GM12878 (cell line): ENCODE results near the gene SCAMP4. TPM values are rescaled to one million over a fixed set of nuclear protein-coding genes. Genes with fewer than 3 reads are reported as not detected.
A peak's percentile ranks its signal among the peaks of the same experiment; 100 is the strongest.

Source experiments
- BCL11A ChIP-seq: IDR thresholded peaks from 2 replicates; pipeline ENCODE4 v1.6.1; 2011; ENCODE audit warnings: low read depth, low read length
- CHD2 ChIP-seq: IDR thresholded peaks from 2 replicates; pipeline ENCODE4 v1.6.1; 2011; ENCODE audit warnings: low read depth, low read length, improper control_type of control experiment, borderline replicate concordance
- EED ChIP-seq: sonication (generic); IDR thresholded peaks from 2 replicates; pipeline ENCODE4 v1.6.1; 2016; ENCODE audit warnings: antibody characterized with exemption, low read depth
- EGR1 ChIP-seq, 2 experiments: IDR thresholded peaks; 1 replicate in 1 of 2; 2 replicates in 1 of 2; pipeline ENCODE4 v1.6.1; 2011 to 2012; ENCODE audit warnings: low read depth in 2 of 2, low read length in 2 of 2, borderline replicate concordance in 1 of 2, mild to moderate bottlenecking in 1 of 2, moderate library complexity in 1 of 2
- ETV6 ChIP-seq, 2 experiments: fragments of 450-650 bp in 1 of 2; IDR thresholded peaks in 1 of 2; conservative IDR thresholded peaks in 1 of 2; 2 replicates each; pipeline ENCODE4 v1.6.1; 2014; ENCODE audit warnings: antibody characterized with exemption in 1 of 2, borderline replicate concordance in 1 of 2, low read depth in 1 of 2, mild to moderate bottlenecking in 1 of 2, moderate library complexity in 1 of 2
- GATAD2B ChIP-seq: fragments of 450-650 bp; conservative IDR thresholded peaks from 2 replicates; pipeline ENCODE4 v1.6.1; 2017; ENCODE audit warnings: low read depth, mild to moderate bottlenecking, moderate library complexity
- HCFC1 ChIP-seq: fragments of 150-350 bp; IDR thresholded peaks from 2 replicates; pipeline ENCODE4 v1.6.1; 2014; ENCODE audit warnings: low read length
- IKZF2 ChIP-seq, 2 experiments: fragments of 450-650 bp; IDR thresholded peaks; 2 replicates each; pipeline ENCODE4 v1.6.1; 2017; ENCODE audit warnings: mild to moderate bottlenecking in 2 of 2, moderate library complexity in 2 of 2
- KDM1A ChIP-seq: fragments of 200-600 bp; sonication (generic); IDR thresholded peaks from 2 replicates; pipeline ENCODE4 v1.6.1; 2016; ENCODE audit warnings: borderline replicate concordance
- KLF5 ChIP-seq: fragments of 450-650 bp; IDR thresholded peaks from 2 replicates; pipeline ENCODE4 v1.6.1; 2014; ENCODE audit warnings: mild to moderate bottlenecking; ENCODE audit not compliant: partially characterized antibody
- LARP7 ChIP-seq: fragments of 450-650 bp; IDR thresholded peaks from 2 replicates; pipeline ENCODE4 v1.6.1; 2017; ENCODE audit warnings: mild to moderate bottlenecking
- NR2F1 ChIP-seq: fragments of 450-650 bp; conservative IDR thresholded peaks from 2 replicates; pipeline ENCODE4 v1.6.1; 2017; ENCODE audit warnings: mild to moderate bottlenecking
- PKNOX1 ChIP-seq: fragments of 450-650 bp; IDR thresholded peaks from 2 replicates; pipeline ENCODE4 v1.6.1; 2016; ENCODE audit warnings: mild to moderate bottlenecking
- POU2F2 ChIP-seq: IDR thresholded peaks from 3 replicates; pipeline ENCODE4 v1.6.1; 2011; ENCODE audit warnings: low read depth, mild to moderate bottlenecking, low read length, borderline replicate concordance
- RAD21 ChIP-seq: IDR thresholded peaks from 2 replicates; pipeline ENCODE4 v1.6.1; 2011; ENCODE audit warnings: mild to moderate bottlenecking, low read depth, low read length, moderate library complexity; ENCODE audit not compliant: insufficient read depth
- RUNX3 ChIP-seq: IDR thresholded peaks from 2 replicates; pipeline ENCODE4 v1.6.1; 2012; ENCODE audit warnings: low read length, inconsistent platforms
- polyA plus RNA-seq, 11 experiments: library from polyadenylated mRNA; depleted of rRNA in 4 of 11; unstranded in 6 of 11; stranded (reverse) in 5 of 11; fragments of >200 nt; fragmentation: Nextera tagmentation in 4 of 11; fragmentation: Illumina TruSeq in 1 of 11; extraction: Ambion mirVana in 4 of 11; extraction: Trizol in 1 of 11; gene quantifications; 1 replicate in 1 of 11; 2 replicates in 10 of 11; pipeline versions ENCODE4 v1.2.1 to v1.2.3, GENCODE V29; 2011 to 2016; ENCODE audit warnings: inconsistent platforms in 2 of 11, missing spikeins in 2 of 11, low read depth in 1 of 11
- total RNA-seq, 4 experiments: library from RNA; depleted of rRNA in 3 of 4; stranded (reverse); fragments of >200 nt in 3 of 4; fragmentation: Illumina TruSeq in 1 of 4; extraction: Trizol in 1 of 4; gene quantifications; 2 replicates each; pipeline versions ENCODE4 v1.2.1 to v1.2.3, GENCODE V29; 2013 to 2021
- TF ChIP-seq, protein P1 (sequence below): fragments of 450-650 bp; IDR thresholded peaks from 2 replicates; pipeline ENCODE4 v1.6.1; 2016; ENCODE audit warnings: mild to moderate bottlenecking, moderate library complexity, borderline replicate concordance
- TF ChIP-seq, protein P2 (sequence below): fragments of 450-650 bp; conservative IDR thresholded peaks from 2 replicates; pipeline ENCODE4 v1.6.1; 2017; ENCODE audit warnings: mild to moderate bottlenecking, moderate library complexity
- TF ChIP-seq, protein P3 (sequence below): IDR thresholded peaks from 2 replicates; pipeline ENCODE4 v1.6.1; 2011; ENCODE audit warnings: borderline replicate concordance, low read depth, mild to moderate bottlenecking, moderate library complexity, mixed read lengths, low read length; ENCODE audit not compliant: insufficient read depth; ENCODE audit errors: extremely low read length
- TF ChIP-seq, protein P4 (sequence below): fragments of 450-650 bp; IDR thresholded peaks from 2 replicates; pipeline ENCODE4 v1.6.1; 2014; ENCODE audit warnings: mild to moderate bottlenecking

Gene SCAMP4
- total and polyA plus RNA-seq, 10 of the 15 experiments (the other 5 are each of a cell fraction or from before 2014, with no cell fraction given), result 0.63 to 34.7 (median 12.8) TPM

DNA sequence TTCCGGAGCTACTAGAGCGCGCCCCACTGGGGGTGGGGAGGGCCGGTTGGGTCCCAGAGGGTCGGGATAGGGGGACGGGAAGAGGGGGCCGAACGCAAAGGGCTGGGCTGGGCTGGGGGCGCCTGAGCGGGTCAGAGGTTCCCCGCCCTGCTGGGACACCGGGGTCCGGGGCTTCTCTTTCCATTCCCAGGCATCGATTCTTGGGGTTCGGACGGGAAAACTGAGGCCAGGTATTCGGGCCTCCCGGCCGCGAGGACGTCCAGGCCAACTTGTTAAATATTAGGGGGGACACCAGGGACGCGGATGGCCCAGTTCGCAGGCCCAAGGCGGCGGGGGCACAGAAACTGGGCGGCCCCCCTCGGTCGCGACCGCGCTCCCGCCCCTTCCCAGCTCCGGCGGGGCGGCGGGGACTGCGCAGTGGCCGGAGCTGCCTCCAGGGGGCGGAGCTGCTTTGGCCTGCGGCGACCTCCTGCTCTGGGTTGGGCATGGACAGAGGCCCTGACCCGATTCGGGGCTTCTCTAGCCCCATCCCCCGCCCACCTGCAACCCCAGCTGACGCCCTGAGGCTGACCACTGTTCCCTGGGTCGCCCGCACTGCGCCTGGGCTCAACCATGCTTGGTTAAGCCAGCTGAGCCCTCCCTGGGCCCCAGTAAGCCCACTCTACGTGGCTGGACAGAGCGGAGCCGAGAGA, 40.6 kb upstream of the SCAMP4 start (continued):
- TF ChIP-seq CHD2 (peak; percentile 34; the same call in 1 of the 2 replicates), GATAD2B (0 out of 2 replicates have a peak, but pooled peaks have one; percentile 13), IKZF2 (IDR thresholded peaks at IDR 0.05) (peak; percentile 39 to 43; a peak in 2 of 4 replicates), NR2F1 (peak; percentile 93), ETV6 (conservative IDR thresholded peaks at IDR 0.05 in 1 of 2, IDR thresholded peaks at IDR 0.05 in 1 of 2; ENCODE audit: borderline replicate concordance in 1 of 2, low read depth in 1 of 2) (no peak), EGR1 (IDR thresholded peaks at IDR 0.05; ENCODE audit: borderline replicate concordance in 1 of 2, low read depth in 2 of 2, low read length in 2 of 2) (peak in 1 of 2 experiments; percentile 38; a peak in 1 of 3 replicates), BCL11A (peak; percentile 21; the same call in 1 of the 2 replicates), KLF5 (peak; percentile 44), HCFC1 (no peak), PKNOX1 (no peak), RAD21 (peak; percentile 68), POU2F2 (0 out of 3 replicates have a peak, but pooled peaks have one; percentile 9), EED (no peak), KDM1A (no peak), LARP7 (0 out of 2 replicates have a peak, but pooled peaks have one; percentile 33), RUNX3 (peak; percentile 35)
- TF ChIP-seq, protein P1, sequence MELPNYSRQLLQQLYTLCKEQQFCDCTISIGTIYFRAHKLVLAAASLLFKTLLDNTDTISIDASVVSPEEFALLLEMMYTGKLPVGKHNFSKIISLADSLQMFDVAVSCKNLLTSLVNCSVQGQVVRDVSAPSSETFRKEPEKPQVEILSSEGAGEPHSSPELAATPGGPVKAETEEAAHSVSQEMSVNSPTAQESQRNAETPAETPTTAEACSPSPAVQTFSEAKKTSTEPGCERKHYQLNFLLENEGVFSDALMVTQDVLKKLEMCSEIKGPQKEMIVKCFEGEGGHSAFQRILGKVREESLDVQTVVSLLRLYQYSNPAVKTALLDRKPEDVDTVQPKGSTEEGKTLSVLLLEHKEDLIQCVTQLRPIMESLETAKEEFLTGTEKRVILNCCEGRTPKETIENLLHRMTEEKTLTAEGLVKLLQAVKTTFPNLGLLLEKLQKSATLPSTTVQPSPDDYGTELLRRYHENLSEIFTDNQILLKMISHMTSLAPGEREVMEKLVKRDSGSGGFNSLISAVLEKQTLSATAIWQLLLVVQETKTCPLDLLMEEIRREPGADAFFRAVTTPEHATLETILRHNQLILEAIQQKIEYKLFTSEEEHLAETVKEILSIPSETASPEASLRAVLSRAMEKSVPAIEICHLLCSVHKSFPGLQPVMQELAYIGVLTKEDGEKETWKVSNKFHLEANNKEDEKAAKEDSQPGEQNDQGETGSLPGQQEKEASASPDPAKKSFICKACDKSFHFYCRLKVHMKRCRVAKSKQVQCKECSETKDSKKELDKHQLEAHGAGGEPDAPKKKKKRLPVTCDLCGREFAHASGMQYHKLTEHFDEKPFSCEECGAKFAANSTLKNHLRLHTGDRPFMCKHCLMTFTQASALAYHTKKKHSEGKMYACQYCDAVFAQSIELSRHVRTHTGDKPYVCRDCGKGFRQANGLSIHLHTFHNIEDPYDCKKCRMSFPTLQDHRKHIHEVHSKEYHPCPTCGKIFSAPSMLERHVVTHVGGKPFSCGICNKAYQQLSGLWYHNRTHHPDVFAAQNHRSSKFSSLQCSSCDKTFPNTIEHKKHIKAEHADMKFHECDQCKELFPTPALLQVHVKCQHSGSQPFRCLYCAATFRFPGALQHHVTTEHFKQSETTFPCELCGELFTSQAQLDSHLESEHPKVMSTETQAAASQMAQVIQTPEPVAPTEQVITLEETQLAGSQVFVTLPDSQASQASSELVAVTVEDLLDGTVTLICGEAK, result no peak
- TF ChIP-seq, protein P2, sequence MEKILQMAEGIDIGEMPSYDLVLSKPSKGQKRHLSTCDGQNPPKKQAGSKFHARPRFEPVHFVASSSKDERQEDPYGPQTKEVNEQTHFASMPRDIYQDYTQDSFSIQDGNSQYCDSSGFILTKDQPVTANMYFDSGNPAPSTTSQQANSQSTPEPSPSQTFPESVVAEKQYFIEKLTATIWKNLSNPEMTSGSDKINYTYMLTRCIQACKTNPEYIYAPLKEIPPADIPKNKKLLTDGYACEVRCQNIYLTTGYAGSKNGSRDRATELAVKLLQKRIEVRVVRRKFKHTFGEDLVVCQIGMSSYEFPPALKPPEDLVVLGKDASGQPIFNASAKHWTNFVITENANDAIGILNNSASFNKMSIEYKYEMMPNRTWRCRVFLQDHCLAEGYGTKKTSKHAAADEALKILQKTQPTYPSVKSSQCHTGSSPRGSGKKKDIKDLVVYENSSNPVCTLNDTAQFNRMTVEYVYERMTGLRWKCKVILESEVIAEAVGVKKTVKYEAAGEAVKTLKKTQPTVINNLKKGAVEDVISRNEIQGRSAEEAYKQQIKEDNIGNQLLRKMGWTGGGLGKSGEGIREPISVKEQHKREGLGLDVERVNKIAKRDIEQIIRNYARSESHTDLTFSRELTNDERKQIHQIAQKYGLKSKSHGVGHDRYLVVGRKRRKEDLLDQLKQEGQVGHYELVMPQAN, result no peak
- TF ChIP-seq, protein P3, sequence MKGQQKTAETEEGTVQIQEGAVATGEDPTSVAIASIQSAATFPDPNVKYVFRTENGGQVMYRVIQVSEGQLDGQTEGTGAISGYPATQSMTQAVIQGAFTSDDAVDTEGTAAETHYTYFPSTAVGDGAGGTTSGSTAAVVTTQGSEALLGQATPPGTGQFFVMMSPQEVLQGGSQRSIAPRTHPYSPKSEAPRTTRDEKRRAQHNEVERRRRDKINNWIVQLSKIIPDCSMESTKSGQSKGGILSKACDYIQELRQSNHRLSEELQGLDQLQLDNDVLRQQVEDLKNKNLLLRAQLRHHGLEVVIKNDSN, result no peak
- TF ChIP-seq, protein P4, sequence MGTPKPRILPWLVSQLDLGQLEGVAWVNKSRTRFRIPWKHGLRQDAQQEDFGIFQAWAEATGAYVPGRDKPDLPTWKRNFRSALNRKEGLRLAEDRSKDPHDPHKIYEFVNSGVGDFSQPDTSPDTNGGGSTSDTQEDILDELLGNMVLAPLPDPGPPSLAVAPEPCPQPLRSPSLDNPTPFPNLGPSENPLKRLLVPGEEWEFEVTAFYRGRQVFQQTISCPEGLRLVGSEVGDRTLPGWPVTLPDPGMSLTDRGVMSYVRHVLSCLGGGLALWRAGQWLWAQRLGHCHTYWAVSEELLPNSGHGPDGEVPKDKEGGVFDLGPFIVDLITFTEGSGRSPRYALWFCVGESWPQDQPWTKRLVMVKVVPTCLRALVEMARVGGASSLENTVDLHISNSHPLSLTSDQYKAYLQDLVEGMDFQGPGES, result no peak
